IgD-negative memory B cell (primary cell): ENCODE measurements around the gene CTNNA1. TPM values are rescaled to one million over a fixed set of nuclear protein-coding genes. Genes with fewer than 3 reads are reported as not detected.

Experiments
- H3K27ac Mint-ChIP-seq, 3 donors: one replicate each; pipeline ENCODE4 v1.8.0; 2020 to 2022; ENCODE audit warnings: mild to moderate bottlenecking in 3 of 3, mixed read lengths in 3 of 3, moderate library complexity in 1 of 3
- H3K27me3 Mint-ChIP-seq: one replicate; pipeline ENCODE4 v1.8.0; 2021; ENCODE audit warnings: mixed read lengths
- H3K36me3 Mint-ChIP-seq: one replicate; pipeline ENCODE4 v1.8.0; 2020; ENCODE audit warnings: mild to moderate bottlenecking, mixed read lengths
- H3K4me1 Mint-ChIP-seq, 3 donors: one replicate each; pipeline ENCODE4 v1.8.0; 2020 to 2022; ENCODE audit warnings: mixed read lengths in 3 of 3, mild to moderate bottlenecking in 1 of 3
- H3K4me3 Mint-ChIP-seq, 4 donors: one replicate each; pipeline ENCODE4 v1.8.0; 2020 to 2022; ENCODE audit warnings: mild to moderate bottlenecking in 4 of 4, mixed read lengths in 4 of 4, moderate library complexity in 3 of 4
- H3K9me3 Mint-ChIP-seq, 3 donors: one replicate each; pipeline ENCODE4 v1.8.0; 2020 to 2021; ENCODE audit warnings: mixed read lengths in 3 of 3, mild to moderate bottlenecking in 1 of 3
- polyA plus RNA-seq: library from polyadenylated mRNA; unstranded; fragments of 300-500 nt; fragmentation: Illumina TruSeq; gene quantifications from one replicate; pipeline ENCODE4 v1.2.3, GENCODE V29; 2021

CTNNA1 gene
- polyA plus RNA-seq, 1 donor from 2014 or later: 21.4 TPM

DNA sequence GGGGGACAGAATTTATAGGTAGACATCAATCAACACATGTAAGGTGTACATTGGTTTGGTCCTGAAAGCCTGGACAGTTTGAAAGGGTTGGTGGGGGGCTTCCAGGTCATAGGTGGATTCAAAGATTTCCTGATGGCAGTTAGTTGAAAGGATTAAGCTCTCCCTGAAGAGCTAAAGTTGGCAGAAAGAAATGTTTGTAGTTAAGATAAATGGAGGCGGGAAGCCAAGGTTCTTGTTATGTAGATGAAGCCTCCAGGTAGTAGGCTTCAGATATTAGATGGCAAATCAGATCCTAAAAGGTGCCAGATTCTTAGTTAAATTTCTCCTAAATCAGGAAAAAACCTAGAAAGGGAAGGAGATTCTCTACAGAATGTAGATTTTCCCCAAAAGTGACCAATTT is 130.9 kb downstream of the CTNNA1 start:
- H3K27me3 Mint-ChIP-seq: no peaks in the 10 kb centered on the region
- peaks cover 0 to 15% (median 10%) of the 10 kb centered on the region in 3 donors for H3K4me1 Mint-ChIP-seq
- H3K4me3 Mint-ChIP-seq: peak overlapping the region in 1 of 4 donors; percentile 8
- no peak overlapping the region for H3K27ac Mint-ChIP-seq
- peaks cover 23% of the 10 kb centered on the region for H3K36me3 Mint-ChIP-seq
- H3K9me3 Mint-ChIP-seq: peaks cover 0 to 2% (median 0%) of the 10 kb centered on the region in 3 donors

DNA sequence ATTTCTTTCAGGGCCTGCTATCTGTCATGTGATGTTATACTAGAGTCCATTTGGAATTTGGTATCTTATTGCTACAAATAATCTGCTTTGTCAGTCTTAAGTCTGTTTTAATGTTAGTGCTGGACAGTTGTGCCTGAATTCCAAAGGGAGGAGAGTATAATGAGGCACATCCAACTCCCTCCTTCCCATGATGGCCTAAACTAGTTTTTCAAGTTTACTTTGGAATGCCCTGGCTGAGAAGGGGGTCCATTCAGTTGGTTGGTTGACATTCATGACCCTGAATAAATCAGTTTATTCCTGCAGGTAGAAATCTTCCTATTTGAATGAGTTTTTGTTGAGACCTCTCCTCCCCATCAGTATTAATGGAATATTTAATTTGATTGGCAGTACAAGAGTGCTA is 131.3 kb downstream of the CTNNA1 start:
- Mint-ChIP-seq H3K4me1 (peaks cover 0 to 15% (median 10%) of the 10 kb centered on the region in 3 donors), H3K27me3 (no peaks in the 10 kb centered on the region), H3K27ac (no peak overlapping the region), H3K9me3 (peaks cover 0 to 2% (median under 1%) of the 10 kb centered on the region in 3 donors), H3K4me3 (no peak overlapping the region), H3K36me3 (peaks cover 24% of the 10 kb centered on the region)

DNA sequence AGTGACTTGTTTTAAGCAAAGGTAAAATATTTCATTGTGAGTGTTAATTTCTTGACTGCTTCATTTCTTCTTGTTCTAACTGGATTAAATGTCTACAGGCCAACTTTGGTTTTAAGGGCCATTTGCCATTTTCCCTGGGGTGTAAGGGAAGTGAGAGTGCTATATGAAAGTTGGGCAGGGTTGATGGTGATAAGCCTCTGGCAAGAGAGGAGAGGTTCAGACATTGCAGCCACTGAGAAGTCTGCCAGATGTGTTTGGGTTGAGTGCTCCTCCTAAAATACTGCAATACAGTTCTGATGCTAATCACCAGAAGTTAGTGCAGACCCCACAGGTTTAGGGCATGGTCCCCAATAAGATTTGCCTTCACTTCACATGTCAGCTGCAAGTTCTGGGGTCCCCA is 136.8 kb downstream of the CTNNA1 start:
- Mint-ChIP-seq H3K27ac (no peak overlapping the region), H3K27me3 (no peaks in the 10 kb centered on the region), H3K9me3 (peaks cover 6 to 14% (median 10%) of the 10 kb centered on the region in 3 donors), H3K4me3 (peak overlapping the region in 1 of 4 donors; percentile 17), H3K36me3 (peaks cover 36% of the 10 kb centered on the region), H3K4me1 (no peaks in the 10 kb centered on the region)

DNA sequence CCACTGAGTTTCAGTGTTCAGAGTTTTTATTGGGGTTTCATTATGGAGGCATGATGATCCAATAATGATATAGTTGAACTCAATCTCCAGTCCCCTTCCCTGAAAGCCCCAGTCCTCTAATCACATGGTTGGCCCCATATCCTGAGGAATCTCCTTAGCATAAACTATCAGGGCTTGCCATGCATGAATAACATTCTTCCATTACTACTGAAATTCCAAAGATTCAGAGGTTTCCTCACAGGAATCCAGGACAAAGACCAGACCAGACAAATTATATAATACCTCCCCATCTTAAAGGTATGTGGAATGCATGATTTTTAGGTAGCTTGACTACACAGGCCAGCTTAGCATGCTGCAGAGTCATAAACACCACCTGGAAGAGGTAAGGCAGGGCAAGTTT is 137.4 kb downstream of the CTNNA1 start:
- no peaks in the 10 kb centered on the region for H3K4me1 Mint-ChIP-seq
- peaks cover 38% of the 10 kb centered on the region for H3K36me3 Mint-ChIP-seq
- no peak overlapping the region for H3K27ac Mint-ChIP-seq
- peak overlapping the region in 1 of 4 donors; percentile 41 for H3K4me3 Mint-ChIP-seq
- no peaks in the 10 kb centered on the region for H3K27me3 Mint-ChIP-seq
- peaks cover 6 to 14% (median 10%) of the 10 kb centered on the region in 3 donors for H3K9me3 Mint-ChIP-seq

DNA sequence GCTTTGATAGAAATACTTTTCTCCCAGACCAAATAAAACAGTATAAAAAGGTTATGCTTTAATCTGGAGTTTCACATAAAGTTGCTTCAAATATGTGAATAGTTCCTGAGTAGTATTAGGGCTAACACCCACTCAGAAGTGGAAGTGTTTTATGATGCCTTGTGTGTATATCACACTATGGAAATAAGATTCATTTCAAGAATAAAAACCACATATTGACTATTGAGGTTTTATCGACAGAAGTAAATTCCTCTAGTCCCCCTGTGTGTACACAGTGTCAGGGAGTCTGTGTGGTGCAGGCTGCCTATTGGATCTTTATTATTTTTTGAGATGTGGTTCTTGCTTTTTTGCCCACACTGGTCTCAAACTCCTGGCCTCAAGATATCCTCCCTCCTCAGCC is 142.7 kb downstream of the CTNNA1 start:
- Mint-ChIP-seq H3K4me3 (no peak overlapping the region), H3K36me3 (peaks cover 20% of the 10 kb centered on the region), H3K9me3 (peaks cover 2 to 3% (median 3%) of the 10 kb centered on the region in 3 donors), H3K27me3 (no peaks in the 10 kb centered on the region), H3K4me1 (peaks cover 0 to 1% (median 0%) of the 10 kb centered on the region in 3 donors), H3K27ac (no peak overlapping the region)

DNA sequence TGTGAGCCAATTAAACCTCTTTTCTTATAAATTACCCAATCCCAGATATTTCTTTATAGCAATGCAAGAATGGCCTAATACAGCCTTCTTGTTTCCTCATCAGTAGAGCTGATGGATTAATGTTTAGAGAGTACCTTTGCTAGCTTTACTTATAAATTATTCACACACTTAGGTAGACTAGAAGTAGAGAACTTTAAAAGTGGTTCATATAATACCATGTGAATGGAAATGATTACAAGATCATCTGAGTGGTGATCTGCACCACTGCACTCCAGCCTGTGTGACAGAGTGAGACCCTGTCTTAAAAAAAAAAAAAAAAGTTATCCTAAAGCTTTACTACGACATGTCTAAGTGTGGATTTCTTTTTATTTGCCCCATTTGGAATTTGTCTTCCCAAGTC is 145.1 kb downstream of the CTNNA1 start:
- H3K4me3 Mint-ChIP-seq: no peak overlapping the region
- H3K27ac Mint-ChIP-seq: no peak overlapping the region
- H3K27me3 Mint-ChIP-seq: no peaks in the 10 kb centered on the region
- peaks cover 0 to 1% (median 0%) of the 10 kb centered on the region in 3 donors for H3K4me1 Mint-ChIP-seq
- H3K36me3 Mint-ChIP-seq: peaks cover 26% of the 10 kb centered on the region
- H3K9me3 Mint-ChIP-seq: no peaks in the 10 kb centered on the region

DNA sequence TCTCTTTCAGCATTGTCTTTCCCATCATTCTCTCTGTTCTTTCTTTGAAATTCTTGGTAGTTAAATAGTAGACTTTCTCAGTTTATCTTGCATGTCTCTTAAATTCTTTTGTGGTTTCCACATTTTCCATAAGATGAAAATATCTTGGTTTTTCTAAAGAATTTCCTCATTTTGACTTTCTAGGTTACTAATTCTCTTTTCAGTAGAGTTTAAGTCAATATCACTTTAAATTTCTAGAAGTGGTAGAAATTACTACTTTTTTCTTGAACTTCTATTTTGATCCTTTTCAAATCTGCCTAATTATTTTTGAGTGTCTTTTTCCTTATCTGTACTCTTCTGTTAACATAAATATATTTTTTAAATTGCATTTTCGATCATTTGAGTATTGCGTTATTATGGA is 145.5 kb downstream of the CTNNA1 start:
- H3K27me3 Mint-ChIP-seq: no peaks in the 10 kb centered on the region
- H3K4me3 Mint-ChIP-seq: no peak overlapping the region
- H3K4me1 Mint-ChIP-seq: peaks cover 0 to 1% (median 0%) of the 10 kb centered on the region in 3 donors
- H3K27ac Mint-ChIP-seq: no peak overlapping the region
- H3K36me3 Mint-ChIP-seq: peaks cover 28% of the 10 kb centered on the region
- no peaks in the 10 kb centered on the region for H3K9me3 Mint-ChIP-seq

DNA sequence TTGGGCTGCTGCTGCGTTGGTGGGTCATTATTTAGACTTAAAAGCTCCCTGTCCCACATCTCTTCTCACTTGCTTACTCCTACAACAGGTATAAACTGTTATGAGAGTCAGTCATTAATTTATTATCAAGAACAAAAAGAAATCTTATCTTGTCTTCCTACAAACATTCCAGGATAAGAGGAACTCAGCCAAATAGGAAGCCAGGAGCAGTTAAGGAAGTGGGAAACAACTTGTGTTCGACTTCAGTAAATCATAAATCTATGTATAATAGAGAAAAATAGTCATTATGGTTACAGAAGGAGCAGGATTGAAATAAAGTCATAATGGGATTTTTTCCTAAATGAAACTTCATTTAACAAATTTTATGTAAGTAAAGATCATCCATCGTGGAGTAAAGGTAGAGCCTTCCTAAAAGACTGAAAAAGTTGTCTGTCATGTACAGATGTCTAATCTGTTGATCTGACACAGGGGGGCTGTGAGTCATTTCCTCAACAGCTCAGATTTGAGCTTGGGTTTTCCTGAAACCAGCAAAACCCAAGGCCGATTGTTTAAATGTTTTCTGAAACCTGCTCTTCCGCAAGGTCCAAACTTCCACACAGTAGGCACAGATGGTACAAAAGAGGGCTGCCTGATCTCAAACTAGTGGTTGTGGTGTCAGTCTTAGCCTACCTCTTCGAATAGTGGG is 147.2 kb downstream of the CTNNA1 start:
- H3K27me3 Mint-ChIP-seq: no peaks in the 10 kb centered on the region
- H3K4me1 Mint-ChIP-seq: peaks cover 0 to 1% (median 0%) of the 10 kb centered on the region in 3 donors
- H3K9me3 Mint-ChIP-seq: no peaks in the 10 kb centered on the region
- H3K4me3 Mint-ChIP-seq: no peak overlapping the region
- peaks cover 26% of the 10 kb centered on the region for H3K36me3 Mint-ChIP-seq
- peak overlapping the region in 1 of 3 donors; percentile 19 for H3K27ac Mint-ChIP-seq

DNA sequence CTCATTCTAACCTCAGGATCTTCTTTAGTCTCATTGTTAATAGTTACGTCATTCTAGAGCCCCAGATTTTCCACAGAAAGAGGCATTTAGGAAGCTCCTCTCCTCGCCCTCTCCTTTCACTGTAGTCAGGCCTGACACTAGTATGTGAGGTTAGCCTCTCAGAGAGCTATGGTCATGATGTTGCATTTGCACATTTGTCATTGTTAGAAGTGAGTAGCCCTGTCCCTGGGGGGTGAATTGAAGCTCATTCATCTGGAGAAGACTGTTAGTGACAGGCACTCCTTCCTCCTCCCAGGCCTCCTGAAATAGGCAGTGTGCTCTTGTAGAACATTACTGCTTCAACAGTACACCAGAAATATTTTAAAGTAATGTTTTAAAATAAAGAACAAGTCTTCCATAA is 148.5 kb downstream of the CTNNA1 start:
- H3K4me1 Mint-ChIP-seq: peaks cover 0 to 1% (median 0%) of the 10 kb centered on the region in 3 donors
- H3K4me3 Mint-ChIP-seq: no peak overlapping the region
- H3K9me3 Mint-ChIP-seq: no peaks in the 10 kb centered on the region
- H3K27ac Mint-ChIP-seq: no peak overlapping the region
- H3K27me3 Mint-ChIP-seq: no peaks in the 10 kb centered on the region
- H3K36me3 Mint-ChIP-seq: peaks cover 26% of the 10 kb centered on the region

DNA sequence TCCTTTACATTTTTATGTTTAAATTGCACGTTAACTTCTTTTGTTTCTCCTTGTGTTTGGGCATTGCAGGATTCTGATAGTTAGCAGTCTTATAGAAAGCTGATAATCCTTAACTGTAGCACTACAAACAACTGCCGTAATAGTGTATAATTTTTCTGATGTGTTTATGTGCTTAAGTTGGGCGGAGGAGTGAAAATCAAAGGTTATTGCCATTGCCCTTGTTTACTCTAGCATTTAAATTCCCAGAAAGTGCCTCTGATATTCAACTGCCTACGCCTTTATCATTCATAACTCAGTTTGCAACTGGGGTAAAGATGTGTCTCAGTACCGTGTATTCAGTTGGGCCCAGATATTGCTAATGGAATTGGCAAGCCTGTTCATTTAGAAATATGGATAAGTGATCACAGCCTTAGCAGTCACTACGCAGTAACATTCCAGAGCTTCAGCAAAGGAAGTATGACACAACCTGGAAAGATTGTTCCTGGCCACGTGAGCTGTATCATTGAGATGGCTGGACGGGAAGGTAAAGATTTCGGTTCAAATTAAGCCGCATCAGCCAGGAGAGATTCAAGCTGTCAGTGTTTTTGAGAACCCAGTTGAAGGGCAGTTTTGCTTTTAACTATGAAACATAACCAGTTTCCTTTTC is 150.0 kb downstream of the CTNNA1 start:
- Mint-ChIP-seq H3K27me3 (no peaks in the 10 kb centered on the region), H3K4me3 (no peak overlapping the region), H3K4me1 (peaks cover 0 to 1% (median 0%) of the 10 kb centered on the region in 3 donors), H3K27ac (peak overlapping the region in 1 of 3 donors; percentile 52), H3K36me3 (peaks cover 24% of the 10 kb centered on the region), H3K9me3 (no peaks in the 10 kb centered on the region)

DNA sequence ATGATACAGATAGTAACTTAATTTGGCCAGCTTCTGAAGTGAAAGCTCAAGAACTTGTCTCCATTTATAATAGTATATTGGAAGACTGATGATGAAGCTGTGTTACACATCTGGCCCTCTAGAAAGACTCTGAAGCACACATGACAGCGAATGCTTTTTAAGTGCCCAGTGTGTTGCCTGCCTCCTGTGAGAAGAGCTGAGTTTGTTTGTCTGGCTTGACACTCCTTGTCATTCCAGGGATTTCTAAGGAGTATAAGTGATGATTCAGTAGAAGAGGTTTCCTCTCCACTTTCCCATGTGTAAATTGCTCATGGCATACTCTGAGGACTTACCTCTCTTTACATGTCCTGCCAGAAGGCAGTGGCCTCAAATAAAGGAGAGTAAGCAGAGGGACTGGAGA is 152.3 kb downstream of the CTNNA1 start:
- H3K27ac Mint-ChIP-seq: no peak overlapping the region
- no peaks in the 10 kb centered on the region for H3K27me3 Mint-ChIP-seq
- peaks cover 22% of the 10 kb centered on the region for H3K36me3 Mint-ChIP-seq
- peaks cover 0 to 4% (median under 1%) of the 10 kb centered on the region in 3 donors for H3K4me1 Mint-ChIP-seq
- no peak overlapping the region for H3K4me3 Mint-ChIP-seq
- no peaks in the 10 kb centered on the region for H3K9me3 Mint-ChIP-seq

DNA sequence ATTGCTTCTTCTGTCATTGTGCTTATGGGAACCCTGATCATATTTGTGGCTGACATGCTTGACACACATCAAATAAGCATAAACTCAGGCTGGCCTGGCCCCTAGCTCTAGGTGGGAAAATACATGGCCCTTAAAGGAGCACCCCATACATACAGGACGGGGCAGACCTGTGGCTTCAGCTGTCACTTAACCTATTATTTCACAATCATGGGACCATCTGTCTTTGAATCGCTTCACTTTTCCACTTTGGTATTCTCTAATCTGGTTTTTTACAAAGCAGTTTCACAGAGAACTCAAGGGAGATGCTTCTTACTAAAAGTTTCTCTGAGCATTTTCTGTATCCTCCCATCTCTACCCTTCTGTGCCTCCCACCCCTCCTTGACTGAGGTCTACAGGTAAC is 156.5 kb downstream of the CTNNA1 start:
- H3K36me3 Mint-ChIP-seq: peaks cover 7% of the 10 kb centered on the region
- no peaks in the 10 kb centered on the region for H3K27me3 Mint-ChIP-seq
- H3K4me1 Mint-ChIP-seq: peaks cover 0 to 4% (median 1%) of the 10 kb centered on the region in 3 donors
- H3K9me3 Mint-ChIP-seq: no peaks in the 10 kb centered on the region
- H3K4me3 Mint-ChIP-seq: no peak overlapping the region
- no peak overlapping the region for H3K27ac Mint-ChIP-seq

DNA sequence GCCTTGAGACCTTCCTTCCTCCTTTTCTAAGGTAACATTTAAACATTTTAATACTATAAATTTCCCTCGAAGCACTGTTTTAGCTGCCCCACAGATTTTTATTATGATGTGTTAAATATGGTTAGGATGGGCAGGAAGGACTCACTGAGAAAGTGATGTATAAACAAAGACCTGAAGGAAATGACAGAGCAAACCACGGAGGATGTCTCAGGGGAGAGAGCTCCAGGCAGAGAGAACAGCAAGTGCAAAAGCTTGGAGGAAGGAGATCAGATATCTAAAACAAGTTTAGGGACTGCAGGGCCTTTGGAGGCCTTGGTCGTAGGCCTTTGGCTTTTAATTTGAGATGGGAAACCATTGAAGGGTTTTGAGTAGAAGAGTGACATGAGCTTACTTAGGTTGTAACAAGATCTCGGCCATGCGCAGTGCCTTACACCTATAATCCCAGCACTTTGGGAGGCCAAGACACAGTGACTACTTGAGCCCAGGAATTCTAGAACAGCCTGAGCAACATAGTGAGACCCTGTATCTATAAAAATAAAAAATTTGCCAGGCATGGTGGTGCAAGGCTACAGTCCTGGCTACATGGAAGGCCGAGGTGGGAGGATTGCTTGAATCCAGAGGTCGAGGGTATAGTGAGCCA is 157.4 kb downstream of the CTNNA1 start:
- H3K27me3 Mint-ChIP-seq: no peaks in the 10 kb centered on the region
- no peaks in the 10 kb centered on the region for H3K9me3 Mint-ChIP-seq
- no peak overlapping the region for H3K4me3 Mint-ChIP-seq
- H3K36me3 Mint-ChIP-seq: peaks cover 7% of the 10 kb centered on the region
- peaks cover 0 to 4% (median 3%) of the 10 kb centered on the region in 3 donors for H3K4me1 Mint-ChIP-seq
- peak overlapping the region in 1 of 3 donors; percentile 14 for H3K27ac Mint-ChIP-seq

DNA sequence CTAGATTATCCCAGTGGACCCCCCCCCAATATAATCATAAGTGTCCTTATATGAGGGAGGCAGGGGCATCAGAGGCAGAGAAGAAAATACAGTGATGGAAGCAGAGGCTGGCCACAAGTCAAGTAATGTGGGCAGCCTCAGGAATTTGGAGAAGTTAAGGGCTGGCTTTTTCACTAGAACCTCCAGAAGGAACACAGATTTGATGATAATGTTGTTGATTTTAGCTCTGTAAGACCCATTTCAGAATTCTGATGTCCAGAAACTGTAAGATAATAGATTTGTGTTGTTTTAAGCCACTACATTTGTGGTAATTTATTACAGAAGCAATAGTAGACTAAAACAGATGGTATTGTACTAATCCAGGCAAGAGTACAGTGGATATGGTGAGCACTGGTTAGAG is 158.2 kb downstream of the CTNNA1 start:
- Mint-ChIP-seq H3K36me3 (peaks cover 7% of the 10 kb centered on the region), H3K27ac (no peak overlapping the region), H3K4me1 (peaks cover 0 to 4% (median 3%) of the 10 kb centered on the region in 3 donors), H3K4me3 (no peak overlapping the region), H3K27me3 (no peaks in the 10 kb centered on the region), H3K9me3 (no peaks in the 10 kb centered on the region)

DNA sequence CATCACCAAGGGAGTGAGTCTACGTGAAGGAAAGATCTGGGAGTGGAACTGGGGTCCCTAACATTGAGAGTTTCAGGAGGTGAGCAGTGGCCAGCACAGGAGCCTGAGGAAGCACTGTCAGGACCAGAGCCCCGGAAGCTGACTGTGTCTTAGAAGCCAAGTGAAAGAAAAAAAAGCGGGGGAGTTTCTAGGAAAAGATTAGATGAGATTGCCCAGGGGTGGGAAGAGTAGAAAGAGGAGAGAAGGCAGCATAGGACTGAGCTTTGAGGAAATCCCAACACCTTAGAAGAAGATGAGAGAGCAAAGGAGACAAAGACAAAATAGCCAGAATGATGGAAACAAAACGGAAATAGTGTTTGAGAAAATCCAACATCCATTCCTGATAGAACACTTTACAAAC is 158.9 kb downstream of the CTNNA1 start:
- Mint-ChIP-seq H3K36me3 (peaks cover 7% of the 10 kb centered on the region), H3K27ac (no peak overlapping the region), H3K4me1 (peaks cover 0 to 4% (median 3%) of the 10 kb centered on the region in 3 donors)

More for the DNA sequence above, 158.9 kb downstream of the CTNNA1 start:
- Mint-ChIP-seq H3K4me3 (no peak overlapping the region), H3K9me3 (no peaks in the 10 kb centered on the region), H3K27me3 (no peaks in the 10 kb centered on the region)
